UCSD-AML1 (cell line): Measurements from ENCODE around the gene CCM2L.

ENCODE experiments used
- DNase-seq: peaks from one replicate; lab custom pipeline; 2025; ENCODE audit not compliant: unreplicated experiment; lab: John Stamatoyannopoulos, UW

CCM2L gene

DNA sequence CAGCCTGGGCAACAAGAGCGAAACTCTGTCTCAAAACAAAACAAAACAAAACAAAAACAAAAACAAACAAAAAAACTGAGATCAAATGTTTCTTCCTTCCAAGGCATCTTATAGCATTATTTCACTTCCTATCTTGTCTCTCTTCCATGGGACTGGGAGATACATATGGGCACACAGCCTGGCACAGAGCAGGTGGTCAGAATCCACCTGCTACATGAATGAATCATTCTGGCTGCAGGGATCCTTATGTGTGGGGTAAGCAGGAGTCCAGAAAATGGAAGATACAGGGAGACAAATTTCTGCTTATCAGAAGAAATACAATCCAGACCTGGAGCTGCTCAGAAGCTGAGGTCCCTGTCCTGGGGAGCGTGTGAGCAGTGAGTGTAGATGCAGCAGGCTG, 18.2 kb upstream of the CCM2L start:
- DNase-seq: no peak

DNA sequence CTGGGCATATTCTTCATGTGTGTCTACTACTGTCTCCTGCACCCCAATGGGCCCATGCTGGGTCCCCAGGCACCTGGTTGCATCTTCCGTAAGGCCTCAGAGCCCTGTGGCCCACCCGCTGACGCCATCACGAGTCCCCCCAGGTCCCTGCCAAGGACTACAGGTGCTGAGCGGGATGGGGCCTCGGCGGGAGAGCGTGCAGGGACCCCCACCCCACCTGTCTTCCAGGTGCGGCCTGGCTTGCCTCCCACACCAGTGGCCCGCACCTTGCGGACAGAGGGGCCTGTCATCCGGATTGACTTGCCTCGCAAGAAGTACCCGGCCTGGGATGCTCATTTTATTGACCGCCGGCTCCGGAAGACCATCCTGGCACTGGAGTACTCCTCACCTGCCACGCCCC, 13.2 kb upstream of the CCM2L start:
- DNase-seq: no peak

DNA sequence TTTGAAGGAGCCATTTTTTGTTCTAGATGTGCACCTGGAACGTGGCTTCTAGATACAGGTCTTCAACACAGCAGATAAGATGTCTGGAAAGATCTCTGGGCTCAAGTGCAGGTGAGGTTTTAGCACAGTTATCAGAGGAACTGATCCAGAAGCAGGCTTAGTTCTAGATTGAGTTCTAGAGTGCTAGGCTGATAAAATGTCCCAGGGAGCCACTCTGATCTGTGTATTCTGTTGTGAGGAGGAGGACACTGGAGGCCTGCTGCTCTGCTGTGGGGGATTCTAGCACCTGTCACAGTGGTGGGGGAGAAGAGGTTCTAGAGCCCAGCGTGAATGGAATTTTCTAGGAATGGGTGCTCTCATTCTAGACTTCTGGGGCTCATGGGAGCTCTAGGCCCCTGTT, 12.0 kb upstream of the CCM2L start:
- DNase-seq: no peak

DNA sequence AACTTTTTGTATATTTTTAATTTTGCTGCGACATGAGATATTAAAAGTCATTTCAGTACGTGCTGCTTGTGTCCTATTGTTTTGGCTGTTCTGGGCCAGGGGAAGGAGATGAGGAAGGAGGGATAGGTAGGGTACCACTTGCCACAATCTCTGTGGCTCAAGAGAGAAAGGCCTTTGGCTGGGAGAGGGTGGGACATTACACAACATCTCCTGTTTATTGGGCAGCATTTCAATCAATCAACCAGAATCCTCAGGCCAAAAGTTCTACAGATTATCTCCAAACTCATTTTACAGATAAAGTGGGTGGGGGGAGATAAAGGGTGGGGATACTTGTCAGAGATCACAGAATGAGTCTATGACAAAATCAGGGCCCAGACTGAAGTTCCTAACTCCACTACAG, 6.9 kb upstream of the CCM2L start:
- no peak for DNase-seq

DNA sequence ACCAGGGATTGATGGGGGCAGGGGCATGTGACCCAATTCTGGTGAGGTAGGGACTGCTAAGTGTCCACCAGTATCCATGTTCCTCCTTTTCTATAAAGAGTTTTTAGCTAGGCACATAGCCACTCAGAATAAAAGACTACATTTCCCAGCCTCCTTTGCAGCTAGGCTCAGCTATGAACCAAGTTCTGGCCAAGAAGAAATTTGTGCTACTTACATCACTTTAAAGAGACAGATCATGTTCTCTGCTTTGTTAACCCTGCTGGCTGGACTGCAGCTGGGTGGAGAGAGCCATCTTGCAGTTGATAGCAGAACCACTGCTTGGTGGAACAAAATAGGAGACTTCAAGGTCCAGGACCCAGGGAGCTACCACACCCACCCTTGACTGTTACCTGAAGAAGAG, 5.3 kb upstream of the CCM2L start:
- DNase-seq: no peak

DNA sequence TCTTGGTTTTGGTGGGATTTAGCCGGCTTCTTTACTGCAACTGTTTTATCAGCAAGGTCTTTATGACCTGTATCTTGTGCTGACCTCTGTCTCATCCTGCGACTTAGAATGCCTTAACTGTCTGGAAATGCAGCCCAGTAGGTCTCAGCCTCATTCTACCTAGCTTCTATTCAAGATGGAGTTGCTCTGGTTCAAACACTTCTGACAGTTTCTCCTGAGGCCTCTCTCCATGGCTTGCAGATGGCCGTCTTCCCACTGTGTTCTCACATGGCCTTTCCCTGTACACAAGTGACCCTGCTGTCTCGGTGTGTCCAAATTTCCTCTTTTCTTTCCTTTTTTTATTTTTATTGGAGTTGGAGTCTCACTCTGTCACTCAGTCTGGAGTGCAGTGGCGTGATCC, 4.2 kb upstream of the CCM2L start:
- DNase-seq: no peak

DNA sequence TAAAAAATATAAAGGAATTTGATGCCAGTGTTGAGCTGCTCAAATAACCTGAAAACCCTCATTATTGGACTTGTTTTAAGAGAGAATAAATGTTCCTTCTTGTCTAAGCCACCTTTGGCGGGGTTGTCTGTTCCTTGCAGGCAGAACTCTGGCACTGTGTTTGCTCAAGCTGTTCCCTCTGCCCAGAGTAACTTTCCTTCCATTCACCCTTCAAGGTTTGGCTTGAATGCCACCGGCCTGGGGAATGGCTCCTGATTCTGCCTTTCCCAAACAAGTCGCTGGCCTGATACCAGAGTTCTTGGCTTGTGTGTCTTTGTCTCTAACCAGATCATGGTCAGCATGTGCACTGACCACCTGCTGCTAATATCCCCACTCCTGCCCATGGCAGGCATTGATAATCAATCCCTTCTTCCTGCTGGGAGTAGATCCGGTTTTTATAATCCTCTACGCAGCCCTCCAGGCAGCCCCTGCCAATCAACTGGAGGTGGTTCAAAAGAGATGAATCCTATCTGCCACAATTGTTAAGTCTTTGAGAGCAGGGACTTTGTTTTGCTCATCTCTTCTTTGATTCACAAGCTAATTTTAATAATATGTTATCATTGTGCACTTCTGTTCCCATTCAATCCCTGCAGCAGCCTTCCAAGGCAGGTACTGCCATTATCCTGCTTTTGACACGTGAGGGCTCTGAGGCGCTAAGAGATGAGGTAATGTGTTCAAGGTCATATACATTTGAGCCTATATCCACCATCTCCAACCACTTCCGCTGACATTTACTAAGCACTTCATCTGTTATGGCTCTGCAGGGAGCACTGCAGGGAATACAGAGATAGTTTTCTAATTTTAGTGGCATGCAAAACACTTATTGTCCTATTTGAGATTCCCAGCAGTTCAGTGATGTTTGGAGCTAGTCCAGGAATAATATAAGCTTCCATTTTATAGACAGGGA, 3.1 kb upstream of the CCM2L start:
- DNase-seq: no peak

DNA sequence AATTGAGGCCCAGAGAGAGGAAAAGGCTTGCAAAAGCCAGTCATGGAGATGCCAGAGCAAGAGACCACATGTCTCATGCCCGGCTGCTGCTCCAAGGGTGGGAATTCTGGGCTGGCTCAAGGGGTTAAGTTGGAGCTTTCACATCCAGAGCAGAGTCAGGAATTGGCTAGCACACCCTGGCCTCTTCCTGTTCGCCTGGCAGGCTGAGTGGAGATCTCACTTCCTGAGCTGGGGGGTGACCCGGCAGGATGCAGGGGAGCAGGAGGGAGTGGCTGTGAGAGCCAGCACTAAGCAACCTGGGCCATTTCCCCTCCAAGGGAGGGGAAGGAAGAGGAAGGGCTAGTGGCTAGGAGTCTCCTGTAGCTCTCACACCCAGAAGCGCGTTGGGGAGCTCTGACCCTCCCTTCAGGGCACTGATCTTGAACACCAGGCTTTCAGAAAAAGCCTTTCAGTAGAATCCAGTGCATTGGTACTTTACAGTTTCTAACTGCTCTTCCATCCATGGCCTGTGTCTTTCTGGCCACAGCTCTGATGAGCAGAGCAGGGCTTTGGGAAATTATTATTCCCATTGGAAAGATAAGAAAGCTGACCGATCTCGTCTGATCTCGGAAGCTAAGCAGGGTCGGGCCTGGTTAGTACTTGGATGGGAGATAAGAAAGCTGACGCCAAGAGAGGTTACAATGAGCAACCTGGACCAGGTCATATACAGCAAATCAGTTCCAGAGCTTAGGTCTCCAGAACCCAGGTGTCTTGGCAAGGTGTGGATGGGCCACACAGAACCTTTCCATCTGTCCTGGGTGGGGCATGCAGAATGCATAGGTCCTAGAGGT, 2.2 kb upstream of the CCM2L start:
- peak; percentile 86 for DNase-seq

DNA sequence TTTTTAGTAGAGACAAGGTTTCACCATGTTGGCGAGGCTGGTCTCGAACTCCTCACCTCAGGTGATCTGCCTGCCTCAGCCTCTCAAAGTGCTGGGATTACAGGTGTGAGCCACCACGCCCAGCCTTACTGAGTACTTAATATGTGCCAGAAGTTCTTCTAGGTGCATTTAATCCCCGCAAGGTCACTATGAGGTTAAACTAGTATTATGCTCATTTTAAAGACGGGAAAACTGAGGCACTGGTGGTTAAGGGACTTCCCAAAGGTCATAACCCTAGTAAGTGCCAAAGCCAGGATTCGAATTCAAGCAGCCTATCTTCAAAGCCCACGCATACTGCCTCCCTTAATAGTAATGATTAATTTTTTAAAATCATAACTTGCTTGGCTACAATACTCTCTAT, 674 bp upstream of the CCM2L start:
- no peak for DNase-seq

DNA sequence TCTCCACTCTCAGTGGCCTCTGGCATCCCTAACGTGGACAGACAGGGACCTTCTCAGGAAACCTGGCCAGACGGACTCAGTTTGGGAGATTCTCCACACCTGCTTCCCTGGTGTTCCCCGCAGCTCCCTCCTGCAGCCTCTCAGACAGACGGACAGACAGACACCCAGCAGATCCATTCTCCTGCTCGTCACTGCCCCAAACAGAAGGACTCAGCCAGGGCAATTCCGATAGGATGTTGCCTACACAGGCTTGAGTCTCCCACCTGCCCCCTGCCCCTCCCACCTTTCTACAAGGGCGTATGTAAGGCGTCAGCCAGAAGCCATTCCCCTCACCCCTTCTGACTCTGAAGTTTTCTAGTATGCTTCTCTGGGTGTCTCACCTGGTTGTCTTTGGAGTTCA, 428 bp downstream of the CCM2L start:
- no peak for DNase-seq

DNA sequence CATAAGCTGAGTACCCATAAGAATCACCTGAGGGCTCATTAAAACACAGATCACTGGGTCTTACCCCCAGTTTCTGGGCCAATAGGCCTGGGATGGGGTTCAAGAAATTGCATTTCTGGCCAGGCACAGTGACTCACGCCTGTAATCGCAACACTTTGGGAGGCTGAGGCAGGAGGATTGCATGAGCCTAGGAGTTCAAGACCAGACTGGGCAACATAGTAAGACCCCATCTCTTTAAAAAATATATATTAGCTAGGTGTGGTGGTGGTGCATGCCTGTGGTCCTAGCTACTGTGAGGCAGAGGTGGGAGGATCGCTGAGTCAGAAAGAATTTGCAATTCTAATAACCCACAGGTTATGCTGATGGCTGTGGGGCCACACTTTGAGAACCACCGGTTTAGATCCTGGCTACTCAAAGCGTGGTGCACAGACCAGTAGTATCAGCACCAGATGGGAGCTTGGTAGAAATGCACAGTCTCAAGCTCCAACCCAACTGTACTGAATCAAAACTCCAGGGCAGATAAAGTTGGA, 2.0 kb downstream of the CCM2L start:
- no peak for DNase-seq

DNA sequence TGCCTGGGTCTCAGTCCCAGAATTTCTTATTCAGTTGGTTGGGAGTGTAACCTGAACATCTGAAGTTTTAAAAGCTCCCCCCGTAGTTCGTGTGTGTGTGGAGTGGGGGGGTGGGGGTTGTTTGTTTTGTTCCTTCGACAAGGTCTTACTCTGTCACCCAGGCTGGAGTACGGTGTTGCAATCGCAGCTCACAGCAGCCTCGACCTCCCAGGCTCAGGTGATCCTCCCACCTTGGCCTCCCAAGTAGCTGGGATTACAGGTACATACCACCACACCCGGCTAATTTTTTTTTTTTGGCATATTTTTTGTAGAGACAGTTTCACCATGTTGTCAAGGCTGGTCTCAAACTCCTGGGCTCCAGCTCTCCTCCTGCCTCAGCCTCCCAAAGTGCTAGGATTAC, 3.1 kb downstream of the CCM2L start:
- DNase-seq: no peak

DNA sequence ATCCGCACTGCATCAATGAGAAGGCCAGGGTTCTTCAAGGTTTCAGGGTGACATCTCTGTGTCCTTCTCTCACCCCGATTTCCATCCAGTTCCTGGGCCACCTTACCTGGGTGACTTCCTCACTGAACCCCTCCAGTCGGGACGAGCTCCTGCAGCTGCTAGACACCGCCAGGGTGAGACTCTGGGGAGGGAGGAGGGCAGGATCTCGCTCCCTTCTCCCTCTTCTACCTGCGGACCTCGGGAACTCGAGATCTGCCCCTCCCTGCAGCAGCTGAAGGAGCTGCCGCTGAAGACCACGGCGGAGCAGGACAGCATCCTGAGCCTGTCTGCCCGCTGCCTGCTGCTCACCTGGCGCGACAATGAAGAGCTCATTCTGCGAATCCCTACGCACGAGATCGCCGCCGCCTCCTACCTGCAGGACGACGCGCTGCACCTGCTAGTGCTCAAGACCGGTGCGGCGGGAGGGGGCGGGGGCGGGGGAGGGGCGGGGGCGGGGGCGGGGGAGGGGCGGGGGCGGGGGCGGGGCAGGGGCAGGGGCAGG, 7.5 kb downstream of the CCM2L start:
- peak; percentile 46 for DNase-seq

DNA sequence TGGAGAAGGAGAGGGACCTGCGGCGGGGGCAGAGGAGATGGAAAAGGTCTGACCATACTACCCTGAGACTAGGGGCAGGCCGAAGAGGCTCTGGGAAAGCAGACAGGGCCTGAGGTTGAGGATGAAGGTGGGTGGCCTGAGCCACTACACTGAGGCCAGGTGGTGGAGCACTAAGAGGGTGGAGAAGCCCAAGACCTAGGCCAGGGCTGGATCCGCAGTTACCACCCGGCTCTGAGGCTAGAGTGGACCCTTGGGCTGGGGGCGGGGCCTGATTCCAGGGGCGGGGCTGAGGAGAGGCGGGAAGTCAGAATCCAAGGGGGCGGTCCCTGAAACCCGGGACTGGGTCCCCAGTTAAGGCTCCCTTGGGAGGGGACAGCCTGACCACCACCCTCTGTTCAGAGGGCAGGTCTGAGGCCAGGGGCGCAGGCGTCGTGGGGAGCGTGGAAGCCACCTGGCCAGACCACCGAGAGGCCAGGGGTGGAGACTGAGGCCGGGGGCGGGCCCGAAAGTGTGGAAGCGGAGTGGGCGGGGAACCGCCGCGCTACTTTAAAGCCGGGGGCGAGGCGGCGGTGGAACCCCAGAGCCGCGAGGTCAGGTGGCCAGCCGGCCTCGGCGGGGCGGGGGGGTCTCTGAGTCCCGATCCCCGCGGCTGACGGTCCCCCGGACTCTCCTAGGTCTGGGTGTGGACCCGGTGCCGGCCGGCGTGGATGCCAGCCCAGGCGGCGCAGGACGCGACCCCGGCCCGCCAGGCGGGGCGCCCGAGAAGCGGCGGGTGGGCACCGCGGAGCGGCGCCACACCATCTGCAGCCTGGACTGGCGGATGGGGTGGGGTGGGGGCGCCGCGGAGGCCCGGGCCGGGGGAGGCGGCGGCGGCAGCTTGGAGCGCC, 8.3 kb downstream of the CCM2L start:
- DNase-seq: peak; percentile 83

DNA sequence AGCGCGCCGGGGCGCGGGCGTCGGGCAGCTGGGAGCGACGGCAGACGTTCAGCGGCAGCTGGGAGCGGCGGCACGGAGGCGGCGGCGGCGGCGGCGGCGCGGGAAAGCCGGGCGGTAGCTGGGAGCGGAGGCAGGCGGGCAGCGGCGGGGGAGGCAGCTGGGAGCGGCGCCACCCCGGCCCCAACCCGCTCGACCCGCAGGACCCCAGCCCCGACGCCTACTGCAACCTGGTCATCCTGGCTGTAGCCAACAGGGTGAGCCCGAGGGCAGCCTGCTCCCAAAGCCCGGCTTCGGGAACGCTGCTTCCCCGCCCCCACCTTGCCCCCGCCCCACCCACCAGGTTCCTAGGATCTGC, 8.9 kb downstream of the CCM2L start:
- DNase-seq: peak; percentile 43

DNA sequence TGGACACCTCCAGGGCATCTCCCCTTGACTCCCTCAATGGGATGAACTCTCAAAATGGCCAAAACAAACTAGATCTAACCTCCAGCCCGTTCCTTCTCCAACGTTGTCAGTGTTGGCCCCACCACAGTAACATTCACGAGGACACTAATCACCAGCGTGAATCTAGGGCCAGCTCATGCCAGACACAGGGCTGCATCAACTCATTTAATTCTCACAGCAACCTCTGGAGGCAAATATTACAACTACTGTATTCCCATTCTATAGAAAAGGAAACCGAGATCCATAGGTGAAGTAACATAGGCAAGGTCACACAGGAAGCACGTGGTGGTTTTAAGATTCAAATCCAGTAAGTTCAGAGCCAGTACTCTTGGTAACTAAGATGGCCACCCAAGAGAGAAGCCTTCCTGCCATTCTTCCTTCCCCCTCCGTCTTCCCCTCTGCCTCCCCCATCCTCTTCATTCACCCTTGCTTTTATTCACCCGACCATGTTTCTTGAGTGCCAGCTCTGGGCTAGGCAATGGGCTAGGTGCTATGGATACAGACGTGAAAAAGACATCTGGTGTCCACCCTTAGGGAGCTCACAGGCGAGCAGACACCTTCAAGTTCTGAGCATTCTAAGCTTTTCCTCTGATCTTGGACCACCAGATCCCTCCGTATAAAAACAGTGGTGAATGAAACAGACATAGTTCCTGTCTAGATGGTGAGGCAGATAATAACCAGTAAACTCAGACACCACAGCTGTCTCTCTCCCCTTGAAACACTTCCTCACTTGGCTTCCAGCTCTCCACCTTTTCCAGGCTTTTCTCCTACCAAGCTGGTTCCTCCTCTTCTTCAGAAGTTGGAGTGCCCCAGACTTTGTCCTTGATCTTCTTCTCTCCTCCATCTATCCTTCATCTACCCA, 9.6 kb downstream of the CCM2L start:
- no peak for DNase-seq

DNA sequence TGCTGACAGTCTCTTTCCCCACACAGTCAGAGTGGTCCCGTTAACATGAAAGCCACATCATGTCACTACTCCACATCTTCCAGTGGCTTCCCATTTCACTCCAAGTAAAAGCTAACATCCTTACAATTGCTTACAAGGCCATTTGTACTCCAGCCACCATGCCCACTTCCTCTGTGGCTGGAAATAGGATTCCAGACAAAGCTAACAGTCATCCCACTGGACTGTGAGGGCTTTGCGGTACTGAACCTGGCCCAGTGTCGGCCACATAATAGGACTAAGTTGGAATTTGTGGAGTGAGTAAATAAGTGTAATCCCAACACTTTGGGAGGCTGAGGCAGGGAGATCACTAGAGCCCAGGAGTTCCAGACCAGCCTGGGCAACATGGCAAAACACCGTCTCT, 10.9 kb downstream of the CCM2L start:
- no peak for DNase-seq

DNA sequence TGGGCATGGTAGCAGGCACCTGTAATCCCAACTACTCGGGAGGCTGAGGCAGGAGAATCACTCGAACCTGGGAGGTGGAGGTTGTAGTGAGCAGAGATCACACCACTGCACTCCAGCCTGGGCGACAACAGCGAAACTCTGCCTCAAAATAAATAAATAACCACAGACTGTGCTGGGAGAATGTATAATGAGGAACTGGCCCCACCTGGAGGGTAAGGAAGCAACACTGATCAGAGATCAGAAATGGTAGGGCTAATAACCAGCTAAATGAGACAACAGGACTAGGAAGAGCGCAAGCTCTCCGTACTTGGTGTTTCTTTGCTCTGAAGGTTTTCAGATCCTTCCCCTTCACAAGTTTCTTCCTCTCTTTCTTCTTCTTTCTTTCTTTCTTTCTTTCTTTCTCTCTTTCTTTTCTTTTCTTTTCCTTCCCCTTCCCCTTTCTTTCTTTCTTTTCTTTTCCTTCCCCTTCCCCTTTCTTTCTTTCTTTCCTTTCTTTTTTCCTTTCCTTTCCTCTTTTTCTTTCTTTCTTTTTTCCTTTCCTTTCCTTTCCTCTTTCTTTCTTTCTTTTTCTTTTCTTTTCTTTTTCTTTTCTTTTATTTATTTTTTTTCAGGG, 14.6 kb downstream of the CCM2L start:
- DNase-seq: no peak

DNA sequence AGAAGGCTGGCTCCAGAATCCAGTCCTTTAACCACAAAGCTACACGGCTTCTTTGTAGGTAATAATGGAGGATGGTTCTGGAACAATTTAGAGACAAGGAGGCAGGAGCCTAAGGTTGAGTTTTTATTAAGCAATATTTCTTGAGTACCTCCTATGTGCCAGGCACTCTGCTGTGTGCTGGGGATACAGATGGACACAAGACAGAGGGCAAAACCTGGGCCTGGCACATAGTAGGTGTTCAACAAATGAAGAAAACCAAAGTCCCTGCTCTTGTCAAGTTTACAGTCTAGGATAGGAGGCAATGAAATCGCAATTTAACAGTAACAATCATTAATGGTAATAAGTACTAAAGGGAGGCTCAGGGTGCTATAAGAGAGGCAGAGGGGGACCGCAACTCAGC, 17.4 kb downstream of the CCM2L start:
- no peak for DNase-seq
